GM19328 (cell line): ENCODE results near the gene AMPD1.

ENCODE experiments used
- ATAC-seq: cut with Tn5 transposase; IDR thresholded peaks from one replicate; pipeline ENCODE4 v1.9.1; 2021; ENCODE audit warnings: mild to moderate bottlenecking, moderate library complexity; ENCODE audit not compliant: unreplicated experiment

The AMPD1 gene

GRCh38 chr1:114641377-114641776 lies 54.0 kb downstream of the AMPD1 start:
- no peak for ATAC-seq

- ATAC-seq, result no peak
Observed at GRCh38 chr1:114638910-114639309, 56.4 kb downstream of the AMPD1 start.

GRCh38 chr1:114632427-114632826 lies 62.9 kb downstream of the AMPD1 start:
- ATAC-seq, result no peak

- no peak for ATAC-seq
Observed at GRCh38 chr1:114627107-114627506, 68.2 kb downstream of the AMPD1 start.

- ATAC-seq, result no peak
Observed at GRCh38 chr1:114623364-114623763, 72.0 kb downstream of the AMPD1 start.
